Kidney epithelial cell (primary cell): Measurements from ENCODE around the gene RAD51B. TPM values are rescaled to one million over a fixed set of nuclear protein-coding genes. Genes with fewer than 3 reads are reported as not detected.

Experiments used
- DNase-seq: peaks from one replicate; pipeline ENCODE4 v3.0.0-alpha.2; 2010; ENCODE audit warnings: low read depth
- H3K27me3 ChIP-seq: 2 replicates; pipeline ENCODE4 v1.6.0; 2011; ENCODE audit warnings: low read length; ENCODE audit not compliant: control insufficient read depth, insufficient read depth
- H3K36me3 ChIP-seq: 2 replicates; pipeline ENCODE4 v1.5.1; 2011; ENCODE audit warnings: low read length; ENCODE audit not compliant: control insufficient read depth, insufficient read depth
- H3K4me3 ChIP-seq: 2 replicates; pipeline ENCODE4 v1.5.1; 2011; ENCODE audit warnings: low read depth, mild to moderate bottlenecking, control low read depth, low read length
- CTCF ChIP-seq: IDR thresholded peaks from 2 replicates; pipeline ENCODE4 v1.5.1; 2011; ENCODE audit warnings: mild to moderate bottlenecking, moderate library complexity, low read length, control low read depth, inconsistent platforms; ENCODE audit not compliant: insufficient read depth, poor library complexity, severe bottlenecking
- total RNA-seq: library from RNA; depleted of rRNA; stranded (reverse); fragments of >200 nt; gene quantifications from 2 replicates; pipeline ENCODE4 v1.2.3, GENCODE V29; 2015

RAD51B gene
- total RNA-seq, 1 donor from 2014 or later, result 9.5 TPM

- Histone ChIP-seq H3K36me3 (no peaks in the 10 kb centered on the region), H3K27me3 (no peaks in the 10 kb centered on the region), H3K4me3 (no peak overlapping the region)
- no peak for DNase-seq
- TF ChIP-seq CTCF, result no peak
Observed at GRCh38 chr14:68127166-68127565, 307.6 kb downstream of the RAD51B start.

DNA sequence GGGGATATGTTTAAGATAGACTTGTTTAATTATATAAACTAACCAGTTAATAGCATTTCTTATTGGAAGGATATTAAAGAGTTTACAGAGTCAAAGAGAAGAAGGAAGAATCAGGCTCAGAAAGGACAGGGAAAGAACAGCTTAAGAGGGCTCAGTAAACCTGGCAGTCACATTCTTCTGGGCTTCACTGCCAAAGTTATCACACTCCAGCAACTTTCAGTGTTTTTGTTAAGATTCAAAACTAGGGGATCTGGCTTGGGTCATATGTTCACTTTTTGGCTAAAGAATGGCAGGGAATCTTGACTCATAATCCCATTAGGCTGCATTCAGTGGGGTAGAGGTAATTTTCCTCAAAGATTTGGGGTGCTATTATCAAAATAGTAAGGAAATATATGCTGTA lies 312.3 kb downstream of the RAD51B start:
- no peaks in the 10 kb centered on the region for H3K36me3 ChIP-seq
- no peak overlapping the region for H3K4me3 ChIP-seq
- H3K27me3 ChIP-seq, result no peaks in the 10 kb centered on the region
- DNase-seq, result no peak
- no peak for TF ChIP-seq CTCF

- Histone ChIP-seq H3K27me3 (no peaks in the 10 kb centered on the region), H3K4me3 (no peak overlapping the region), H3K36me3 (no peaks in the 10 kb centered on the region)
- no peak for DNase-seq
- no peak for TF ChIP-seq CTCF
Observed at GRCh38 chr14:68132563-68133121, 313.1 kb downstream of the RAD51B start.

GRCh38 chr14:68133856-68134255 lies 314.3 kb downstream of the RAD51B start:
- TF ChIP-seq CTCF, result no peak
- no peak for DNase-seq
- H3K27me3 ChIP-seq, result no peaks in the 10 kb centered on the region
- no peaks in the 10 kb centered on the region for H3K36me3 ChIP-seq
- no peak overlapping the region for H3K4me3 ChIP-seq

DNA sequence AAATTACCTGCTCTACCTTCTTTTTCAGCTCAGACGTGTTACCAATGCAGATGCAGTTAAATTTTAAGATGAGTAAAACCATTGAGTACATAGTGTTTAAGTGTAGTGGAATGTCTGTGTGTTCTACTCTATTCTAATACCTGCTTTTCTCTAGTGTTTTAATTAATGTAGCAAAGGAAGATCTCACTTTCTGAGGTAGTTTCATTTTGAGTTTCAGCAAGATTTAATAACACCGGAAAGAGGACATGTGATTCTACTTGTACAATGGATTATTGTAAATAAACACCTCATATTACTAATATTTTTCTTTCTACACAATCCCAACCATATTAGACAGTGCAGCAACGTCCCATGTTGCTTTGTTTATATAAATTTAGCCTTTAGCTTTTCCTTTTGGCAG lies 315.4 kb downstream of the RAD51B start:
- H3K36me3 ChIP-seq, result no peaks in the 10 kb centered on the region
- no peak overlapping the region for H3K4me3 ChIP-seq
- no peak for TF ChIP-seq CTCF
- H3K27me3 ChIP-seq, result no peaks in the 10 kb centered on the region
- no peak for DNase-seq

DNA sequence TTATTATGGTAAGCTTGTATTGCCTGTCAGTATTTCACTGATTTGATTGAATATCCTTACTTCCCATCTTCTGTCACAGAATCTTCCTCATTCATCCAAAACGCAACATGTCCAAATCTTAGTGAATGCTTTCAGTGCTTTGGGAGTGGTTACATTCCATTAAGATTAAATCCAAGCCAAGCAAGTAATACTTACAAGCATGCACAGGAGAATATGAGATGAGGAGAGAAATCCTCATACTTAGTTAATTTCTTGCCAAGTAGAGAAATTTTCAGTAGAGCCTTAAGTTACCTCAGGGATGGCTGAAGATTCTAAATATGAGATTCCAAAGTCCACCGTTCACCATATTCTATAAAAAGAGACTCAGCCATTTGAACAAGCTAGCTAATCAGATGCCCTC lies 316.0 kb downstream of the RAD51B start:
- DNase-seq, result no peak
- TF ChIP-seq CTCF, result no peak
- H3K36me3 ChIP-seq, result no peaks in the 10 kb centered on the region
- H3K27me3 ChIP-seq, result no peaks in the 10 kb centered on the region
- no peak overlapping the region for H3K4me3 ChIP-seq
